GM19438 (cell line): ENCODE results near the gene RPL38.

Experiments used
- ATAC-seq: cut with Tn5 transposase; IDR thresholded peaks from one replicate; pipeline ENCODE4 v1.9.1; 2021; ENCODE audit warnings: low read depth; ENCODE audit not compliant: unreplicated experiment

The RPL38 gene

DNA sequence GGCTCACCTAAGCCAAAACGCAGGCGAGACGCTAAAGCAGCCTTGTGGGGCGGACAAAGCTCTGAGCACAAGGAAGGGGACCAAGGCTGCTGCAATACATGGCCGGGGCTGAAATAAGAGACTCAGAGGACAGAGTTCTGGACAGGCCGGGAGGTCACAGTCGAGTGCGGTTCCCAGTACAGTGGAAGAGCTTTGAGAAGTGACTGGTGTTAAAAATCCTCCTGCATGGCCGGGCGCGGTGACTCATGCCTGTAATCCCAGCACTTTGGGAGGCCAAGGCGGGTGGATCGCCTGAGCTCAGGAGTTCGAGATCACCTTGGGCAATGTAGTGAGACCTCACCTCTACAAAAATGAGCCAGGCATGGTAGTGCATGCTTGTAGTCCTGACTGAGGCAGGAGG, 20.4 kb downstream of the RPL38 start:
- no peak for ATAC-seq

DNA sequence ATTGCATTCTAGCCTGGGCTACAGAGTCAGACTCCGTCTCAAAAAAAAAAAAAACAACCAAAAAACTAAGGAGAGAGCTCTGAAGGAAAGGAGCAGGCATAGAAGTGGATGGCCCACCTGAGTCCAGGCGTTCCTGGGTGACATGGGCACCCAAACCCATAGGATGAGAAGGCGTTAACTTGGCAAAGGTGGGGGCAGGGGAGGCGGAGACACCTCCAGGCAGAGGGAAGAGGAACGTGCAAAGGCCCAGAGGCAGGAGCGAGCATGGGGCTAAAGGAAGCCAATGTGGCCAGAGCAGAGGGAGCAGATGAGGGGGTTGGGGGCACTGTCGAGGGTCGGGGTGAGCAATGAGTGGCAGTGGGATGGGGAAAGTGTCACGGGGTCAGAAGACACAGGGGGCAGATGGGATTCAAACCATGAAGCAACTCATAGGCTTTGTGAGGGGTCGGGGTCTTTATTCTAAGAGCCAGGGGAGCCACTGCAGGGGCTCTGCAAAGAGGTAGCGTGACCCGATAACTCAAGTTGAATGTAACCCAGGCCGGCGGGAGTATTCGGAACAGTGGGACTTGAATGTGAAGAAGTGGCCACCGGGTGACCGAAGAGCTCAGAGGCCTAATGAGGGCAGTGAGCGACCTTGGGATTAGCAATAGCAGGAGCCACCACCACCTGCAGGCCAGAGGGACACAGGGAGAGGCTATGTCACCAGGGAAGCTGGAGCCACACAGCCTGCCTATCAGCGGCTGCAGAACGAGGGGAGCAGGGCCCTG, 21.7 kb downstream of the RPL38 start:
- ATAC-seq, result no peak

DNA sequence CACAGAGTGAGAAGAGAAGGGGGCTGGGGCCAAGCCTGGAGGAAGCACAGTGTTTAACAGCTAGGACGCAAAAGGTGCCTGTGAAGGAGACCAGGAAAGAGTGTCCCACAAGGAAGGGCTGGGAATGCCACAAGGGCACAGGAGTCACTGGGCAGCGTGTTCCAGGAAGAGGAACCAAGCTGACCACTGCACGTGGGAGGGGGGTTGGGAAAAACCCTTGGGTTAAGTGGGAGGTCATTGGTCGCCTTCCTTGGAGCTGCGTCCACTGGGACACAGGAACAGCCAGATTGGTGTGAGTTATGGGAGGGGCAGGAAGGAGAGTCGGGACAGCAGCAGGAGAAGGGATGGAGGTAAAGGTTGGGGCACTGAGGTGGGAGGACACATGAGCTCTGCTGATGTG, 22.8 kb downstream of the RPL38 start:
- no peak for ATAC-seq

DNA sequence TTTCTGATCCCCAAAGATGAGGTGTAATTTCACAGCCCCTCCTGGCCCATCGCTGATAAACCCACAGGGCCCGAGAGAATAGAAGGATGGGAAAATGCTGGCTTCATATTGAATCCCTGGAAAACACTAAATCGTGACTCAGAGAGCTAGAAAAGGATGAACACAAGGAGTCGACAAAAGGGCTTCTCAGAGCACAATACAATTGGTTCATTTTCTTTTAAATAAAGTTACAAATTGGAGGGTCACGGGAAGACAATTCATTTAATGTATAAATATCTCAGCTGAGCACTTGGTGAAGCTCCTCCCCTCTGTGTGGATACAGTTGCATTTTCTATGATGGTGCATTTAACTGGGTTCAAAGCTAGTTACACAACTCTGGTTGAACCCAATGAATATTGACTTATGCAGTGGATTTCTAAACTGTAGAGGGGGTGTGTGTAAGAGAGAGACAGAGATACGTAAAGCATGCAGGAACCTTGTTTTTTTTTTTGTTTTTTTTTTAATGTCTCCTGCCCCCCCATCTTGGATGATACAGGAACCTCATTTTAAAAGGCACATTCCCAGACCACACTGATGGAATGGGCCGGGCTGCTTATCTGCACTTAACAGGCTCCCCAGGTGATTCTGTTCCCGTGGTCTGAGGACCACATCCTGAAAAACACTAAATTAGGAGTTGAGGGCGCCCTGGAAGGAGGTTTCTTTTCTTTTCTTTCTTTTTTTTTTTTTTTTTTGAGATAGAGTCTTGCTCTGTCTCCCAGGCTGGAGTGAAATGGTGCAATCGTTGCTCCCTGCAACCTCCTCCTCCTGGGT, 24.0 kb downstream of the RPL38 start:
- ATAC-seq, result no peak

DNA sequence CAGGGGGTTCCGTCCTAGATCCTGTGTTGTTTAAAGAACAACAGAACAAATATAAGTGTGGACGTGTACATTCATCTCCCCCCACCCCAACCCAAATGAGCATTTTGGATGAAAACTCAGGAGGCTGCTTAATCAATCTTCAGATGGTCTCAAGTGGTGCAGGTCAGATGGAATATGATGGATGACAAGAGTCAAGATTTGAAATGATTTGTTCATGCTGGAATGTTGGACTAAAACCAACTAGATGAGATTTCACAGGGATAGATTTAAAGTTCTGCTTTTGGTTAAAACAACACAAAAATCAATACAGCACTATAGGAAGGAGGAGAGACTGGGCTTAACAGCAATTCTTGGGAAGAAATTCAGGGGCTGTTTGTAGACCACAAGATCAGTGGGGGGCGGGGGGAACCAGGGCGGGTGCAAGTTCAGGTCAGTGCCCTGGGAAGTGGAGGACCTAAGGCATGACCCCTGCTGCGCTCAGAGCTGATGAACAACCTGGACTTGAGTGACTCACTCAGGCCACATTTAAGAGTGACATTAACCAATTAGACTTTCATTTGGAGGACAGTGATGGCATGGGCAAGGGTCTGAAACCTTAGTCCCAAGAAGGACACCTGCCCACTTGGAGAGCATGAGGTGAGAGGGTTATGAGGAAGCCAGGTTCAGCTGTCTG, 25.0 kb downstream of the RPL38 start:
- no peak for ATAC-seq

DNA sequence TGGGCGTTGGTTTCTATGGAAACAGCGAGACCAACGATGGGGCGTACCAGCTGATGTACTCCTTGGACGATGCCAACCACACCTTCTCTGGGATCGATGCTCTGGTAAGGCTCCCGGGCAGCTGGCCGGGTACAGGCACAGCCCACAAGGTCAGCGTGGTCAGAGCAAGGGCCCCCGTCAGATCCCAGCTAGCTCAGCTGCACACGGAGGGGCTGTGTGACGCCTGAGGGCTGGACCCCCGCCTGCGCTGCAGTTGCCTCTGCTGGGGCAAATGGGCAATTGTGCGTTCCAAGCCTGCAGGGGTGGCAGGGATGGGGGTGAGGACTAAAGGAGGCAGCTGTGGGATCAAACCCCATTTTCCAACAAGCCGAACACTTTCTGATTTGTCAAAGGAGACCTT, 27.4 kb downstream of the RPL38 start:
- no peak for ATAC-seq

DNA sequence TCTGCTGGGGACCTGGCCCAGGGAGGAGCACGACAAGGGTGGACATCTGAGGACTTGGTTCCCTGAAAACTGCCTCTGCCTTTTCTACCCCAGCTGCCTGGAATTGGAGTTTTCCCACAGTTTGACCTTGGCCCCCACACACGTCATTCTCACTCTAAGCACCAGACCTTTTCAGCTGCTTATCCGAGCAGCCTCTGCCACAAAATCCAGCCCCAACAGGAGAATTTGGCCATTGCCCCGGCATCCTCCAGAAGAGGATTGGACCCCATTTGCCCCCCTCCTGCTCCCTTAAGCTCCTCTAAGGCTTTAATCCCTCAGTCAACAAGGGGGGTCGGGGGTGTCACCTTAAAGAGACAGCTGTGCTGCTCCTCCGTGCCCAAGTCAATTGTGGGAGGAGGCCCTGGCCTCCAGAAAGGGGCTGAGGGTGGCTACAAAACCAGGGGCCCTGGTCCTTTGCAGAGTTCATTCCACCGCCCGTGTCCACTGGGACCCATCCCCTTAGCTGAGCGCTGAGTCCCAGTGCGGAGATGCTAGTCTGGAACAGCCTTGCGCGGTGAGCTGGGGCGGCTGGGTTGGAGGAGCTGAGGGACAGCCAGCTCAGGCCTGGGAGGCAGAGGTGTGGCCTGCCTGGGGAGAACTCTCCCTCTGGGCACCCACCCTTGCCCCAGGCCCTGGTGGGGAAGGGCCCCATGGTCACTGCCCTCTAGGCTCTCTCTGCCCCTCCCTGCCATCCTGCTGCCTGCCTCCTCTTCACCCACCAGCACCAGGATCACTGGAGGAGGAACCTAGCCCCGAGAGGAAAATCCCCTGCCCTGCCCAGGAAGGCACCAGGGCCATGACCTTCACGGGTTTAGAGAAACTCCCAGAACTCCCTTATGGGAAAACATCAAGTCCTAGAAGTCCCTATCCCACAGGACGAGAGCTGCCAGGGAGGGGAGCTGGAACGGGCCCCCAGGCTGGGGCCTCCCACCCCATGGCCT, 28.7 kb downstream of the RPL38 start:
- no peak for ATAC-seq

DNA sequence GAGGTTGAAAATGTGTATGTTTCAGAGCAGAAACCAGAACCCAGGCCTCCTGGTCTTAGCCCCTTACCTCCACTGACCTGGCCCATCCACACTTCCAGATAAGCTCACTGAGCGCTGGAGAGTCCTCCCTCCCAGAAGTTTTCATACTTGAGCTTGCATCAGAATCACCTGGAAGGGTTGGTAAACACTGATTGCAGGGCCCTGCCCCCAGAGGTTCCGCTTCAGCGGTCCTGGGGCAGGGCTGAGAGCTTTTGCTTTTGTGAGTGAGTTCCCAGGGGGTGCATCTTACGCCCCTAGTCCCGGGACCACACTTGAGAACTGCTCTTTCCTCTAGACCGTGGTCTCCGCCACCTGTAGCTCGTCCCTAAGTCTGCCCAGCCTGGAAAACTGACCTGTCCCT, 30.5 kb downstream of the RPL38 start:
- ATAC-seq, result no peak

DNA sequence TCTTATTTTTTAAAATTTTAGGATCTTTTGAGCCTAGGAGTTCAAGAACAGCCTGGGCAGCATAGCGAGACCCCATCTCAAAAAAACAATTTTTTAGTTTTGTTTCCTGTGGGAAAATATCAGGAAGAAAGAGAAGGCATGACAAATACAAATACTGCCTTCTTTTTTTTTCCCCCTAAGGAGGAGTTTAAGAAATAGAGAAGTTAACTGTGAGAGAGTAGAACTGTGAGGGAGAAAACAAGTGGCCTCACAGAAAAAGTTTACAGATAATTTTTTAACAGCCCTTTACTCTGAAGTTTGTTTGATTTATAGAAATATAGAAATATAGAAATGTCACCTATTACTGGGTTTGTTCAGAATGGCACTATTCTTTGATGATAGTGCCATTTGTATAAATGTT, 31.0 kb downstream of the RPL38 start:
- ATAC-seq, result no peak

DNA sequence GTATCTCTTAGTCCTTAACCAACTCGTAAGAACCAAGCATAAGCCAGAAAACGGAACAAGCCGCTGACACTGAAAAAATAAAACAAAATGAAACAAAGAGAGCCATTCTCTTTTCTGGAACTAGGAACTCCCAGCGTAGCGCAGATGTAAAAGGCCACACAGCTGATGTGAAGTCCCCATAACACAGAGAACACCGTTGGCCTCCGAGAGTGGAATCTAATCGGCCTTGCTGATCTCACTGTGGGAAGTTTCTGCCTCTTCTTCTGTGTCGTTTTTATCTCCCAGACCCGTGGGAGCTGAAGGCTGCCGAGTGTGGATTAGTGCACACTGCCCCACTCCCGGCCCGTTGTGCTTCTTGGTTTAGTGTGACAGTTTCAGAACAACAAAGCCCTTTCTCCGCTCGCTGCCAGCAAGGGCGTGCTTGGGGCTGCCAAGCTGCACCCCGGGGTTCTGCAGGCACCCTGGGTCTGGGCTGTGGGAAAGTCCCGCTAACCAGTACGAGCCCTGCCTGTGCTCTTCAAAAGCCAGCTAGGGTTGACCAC, 31.6 kb downstream of the RPL38 start:
- ATAC-seq, result no peak

DNA sequence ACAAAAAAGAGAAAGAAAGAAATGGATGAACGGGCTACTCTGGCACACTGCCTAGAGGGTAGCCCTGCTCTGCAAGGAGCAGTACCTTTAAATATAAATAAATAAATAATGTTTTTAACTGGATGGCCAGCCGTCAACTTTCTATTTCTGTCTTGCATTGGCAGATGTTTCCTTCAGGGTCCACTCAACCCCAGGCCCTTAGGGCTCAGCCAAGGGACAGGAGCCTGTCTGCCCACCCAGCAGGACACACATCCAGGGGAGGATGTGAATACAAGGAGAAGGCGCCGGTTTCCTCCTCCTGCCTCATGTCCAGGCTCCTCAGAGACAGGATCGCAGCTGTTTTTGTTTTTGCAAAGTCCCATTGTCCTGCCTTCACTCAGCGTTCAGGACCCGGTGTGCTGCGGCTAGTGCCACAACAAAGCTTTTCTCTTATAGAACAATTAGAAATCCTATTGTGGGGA, 32.5 kb downstream of the RPL38 start:
- ATAC-seq, result no peak

DNA sequence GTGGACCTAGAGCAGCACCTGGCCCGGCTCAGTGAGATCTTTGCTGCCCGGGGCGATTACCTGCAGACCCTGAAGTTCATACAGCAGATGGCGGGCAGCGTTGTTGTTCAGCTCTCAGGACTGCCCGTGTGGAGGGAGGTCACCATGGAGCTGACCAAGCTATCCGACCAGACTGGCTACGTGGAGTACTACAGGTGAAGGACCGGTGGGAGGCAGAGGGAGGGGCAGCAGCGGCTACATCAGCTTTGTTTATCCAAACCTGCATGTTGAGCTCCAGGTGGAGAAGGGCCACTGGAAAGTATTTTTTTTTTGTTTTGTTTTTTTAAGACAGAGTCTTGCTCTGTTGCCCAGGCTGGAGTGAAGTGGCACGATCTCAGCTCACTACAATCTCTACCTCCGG, 33.8 kb downstream of the RPL38 start:
- ATAC-seq, result no peak

DNA sequence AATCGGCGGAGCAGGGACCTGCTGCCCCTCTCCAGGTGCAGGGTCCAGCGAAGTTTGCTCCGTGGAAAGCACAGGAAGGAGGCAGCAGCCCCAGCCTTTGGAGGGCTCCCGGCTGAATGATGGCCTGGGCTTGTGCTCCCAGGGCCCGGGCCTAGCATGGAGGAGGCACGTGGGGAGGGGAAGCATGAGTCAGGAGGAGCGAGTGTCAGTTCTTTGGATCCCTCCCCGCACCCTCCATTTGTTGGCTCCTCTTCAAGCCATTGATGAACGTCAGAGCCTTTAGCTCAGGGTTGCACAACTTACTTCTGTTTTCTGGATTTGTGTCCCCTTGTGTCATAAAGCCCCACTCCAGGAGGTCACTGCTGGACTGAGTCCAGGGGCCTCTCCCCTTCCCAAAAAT, 35.7 kb downstream of the RPL38 start:
- no peak for ATAC-seq

DNA sequence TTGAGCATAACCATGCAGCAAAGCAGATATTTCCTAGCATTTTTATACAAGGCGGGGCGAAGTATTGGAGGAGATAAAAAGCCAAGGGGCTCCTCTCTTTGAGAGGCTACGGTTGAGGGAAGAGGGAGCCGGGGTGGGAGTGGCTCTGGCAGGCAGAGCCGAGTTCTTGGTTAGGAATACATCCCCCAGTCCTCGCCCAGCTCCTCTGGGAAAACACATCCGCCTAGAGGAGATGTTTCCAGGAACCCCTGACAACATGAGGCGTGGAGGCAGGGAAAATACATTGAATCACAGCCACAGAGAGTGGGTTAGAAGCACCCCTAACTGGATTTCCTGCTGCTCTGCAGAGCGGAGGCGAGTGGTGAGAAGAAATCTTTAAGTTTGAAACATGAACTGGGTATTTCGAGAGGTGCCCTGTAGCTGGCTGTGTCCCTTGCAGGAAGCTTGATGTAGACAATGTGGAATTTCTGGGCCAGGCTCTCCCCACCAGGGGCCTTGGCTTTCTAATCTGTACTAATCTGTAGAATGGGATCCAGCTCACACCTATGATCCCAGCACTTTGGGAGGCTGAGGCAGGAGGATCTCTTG, 37.2 kb downstream of the RPL38 start:
- ATAC-seq, result no peak

DNA sequence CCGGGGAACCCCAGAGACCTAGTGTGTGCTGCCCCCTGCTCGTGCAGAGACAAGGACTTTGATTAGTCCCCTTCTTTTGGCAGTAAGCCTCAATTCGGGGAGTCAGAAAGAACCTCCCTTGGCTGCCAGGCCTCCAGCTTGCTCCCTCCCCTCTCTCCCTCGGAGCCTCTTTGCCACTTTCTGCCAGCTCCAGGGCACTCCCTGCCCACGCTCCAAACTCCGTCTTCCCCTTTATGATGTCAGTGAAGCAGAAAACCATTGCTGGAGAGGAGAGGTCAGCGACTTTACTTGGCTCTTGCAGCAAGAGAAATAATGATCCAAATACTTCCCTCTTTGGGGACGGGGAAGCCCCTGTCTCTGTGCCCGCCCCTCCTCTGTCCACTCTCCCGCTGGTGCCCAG, 38.0 kb downstream of the RPL38 start:
- no peak for ATAC-seq

DNA sequence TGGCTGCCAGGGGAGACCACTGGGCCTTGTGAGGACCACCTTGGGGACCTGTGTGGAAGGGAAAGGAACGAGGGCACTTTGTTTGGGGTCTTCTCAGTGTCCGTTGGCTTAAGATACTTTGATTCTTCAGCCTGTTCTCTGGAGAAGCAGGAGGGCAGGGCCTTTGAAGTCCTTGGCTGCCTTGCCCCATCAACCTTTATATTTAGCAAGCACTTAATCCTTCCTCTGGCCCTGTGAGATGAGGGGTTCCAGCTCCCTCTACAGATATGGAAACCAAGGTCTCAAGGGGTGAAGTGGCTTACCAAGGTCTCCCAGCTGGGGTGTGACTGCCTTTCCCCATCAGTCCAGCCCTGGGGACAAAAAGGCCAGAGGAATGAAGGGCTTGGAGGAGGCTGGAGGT, 38.4 kb downstream of the RPL38 start:
- ATAC-seq, result no peak

DNA sequence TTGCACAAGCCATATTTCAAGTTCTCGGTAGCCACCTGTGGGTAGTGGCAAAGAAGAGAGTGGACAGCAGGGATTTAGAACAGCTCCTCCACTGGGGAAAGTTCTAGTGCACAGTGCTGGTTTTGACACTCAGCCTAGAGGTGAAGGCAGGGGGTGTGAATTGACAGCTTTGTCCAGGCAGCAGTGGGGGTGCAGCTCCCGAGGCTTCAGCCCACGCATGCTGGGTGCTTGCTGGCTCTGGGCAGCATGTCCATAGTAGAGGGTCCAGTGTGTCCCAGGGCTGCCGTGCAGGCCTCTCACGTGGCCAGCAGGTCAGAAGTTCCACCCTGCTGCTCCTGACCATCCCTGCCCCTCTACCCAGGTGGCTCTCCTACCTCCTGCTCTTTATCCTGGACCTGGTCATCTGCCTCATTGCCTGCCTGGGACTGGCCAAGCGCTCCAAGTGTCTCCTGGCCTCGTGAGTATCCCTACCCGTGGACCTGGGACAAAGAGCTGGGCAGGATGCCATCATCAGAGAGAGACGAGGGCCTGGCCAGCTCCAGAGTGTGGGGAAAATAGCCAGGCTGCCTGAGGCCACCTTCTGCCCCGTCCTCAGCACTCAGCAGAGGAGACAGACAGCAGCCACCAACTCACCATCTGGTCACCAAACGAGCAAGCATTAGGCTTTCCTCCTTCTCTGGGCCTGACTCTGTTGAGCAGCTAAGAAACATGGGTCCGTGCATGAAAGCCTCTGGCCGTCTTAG, 39.7 kb downstream of the RPL38 start:
- no peak for ATAC-seq

DNA sequence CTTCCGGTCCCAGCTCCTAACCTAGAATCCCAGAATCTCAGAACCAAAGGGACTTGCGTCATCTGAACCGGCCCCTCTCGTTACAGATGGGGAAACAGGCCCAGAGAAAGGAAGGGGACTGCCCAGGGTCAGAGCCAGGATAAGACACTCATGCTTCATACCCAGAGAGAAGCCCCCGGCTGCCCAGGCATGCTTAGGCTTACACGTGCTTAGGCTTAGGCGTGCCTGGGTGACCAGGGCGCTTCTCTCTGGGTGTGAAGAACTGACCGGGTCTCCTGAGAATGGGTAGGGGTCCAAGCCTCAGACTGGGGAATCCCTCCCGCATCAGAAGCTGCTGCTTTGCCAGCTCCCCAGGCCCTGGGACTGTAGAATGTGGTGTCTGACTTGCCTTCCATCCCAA, 40.6 kb downstream of the RPL38 start:
- no peak for ATAC-seq

DNA sequence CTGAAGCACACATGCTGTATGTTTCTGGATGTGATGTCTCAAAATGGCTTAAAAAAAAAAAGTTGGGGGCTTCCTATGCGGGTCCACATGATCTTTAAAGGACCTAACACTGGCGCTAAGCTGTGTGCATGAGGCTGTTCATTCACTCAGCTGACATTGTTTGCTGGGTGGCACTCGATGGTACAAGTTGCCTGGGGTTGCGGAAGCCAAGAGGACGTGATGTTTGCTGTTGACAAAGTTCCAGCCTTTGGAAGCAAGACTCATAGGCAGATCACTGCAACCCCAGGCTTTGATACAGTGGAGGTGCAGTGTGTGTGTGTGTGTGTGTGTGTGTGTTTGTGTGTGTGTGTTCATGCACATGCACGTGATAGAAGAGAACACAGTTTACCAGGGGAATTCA, 41.1 kb downstream of the RPL38 start:
- no peak for ATAC-seq
